Body of pancreas (tissue), 4 donors: ENCODE measurements around the gene RIN3. TPM values are rescaled to one million over a fixed set of nuclear protein-coding genes. Genes with fewer than 3 reads are reported as not detected.

Experiments used
- ATAC-seq: fragments of 150-250 bp; one replicate; pipeline ENCODE4 v1.9.1; 2016
- DNase-seq, 4 donors: peaks; one replicate each; pipeline ENCODE4 v3.0.0-alpha.2; 2019
- H3K27ac ChIP-seq, 4 donors: fragments of 200-600 bp; sonication (generic); 1 replicate in 3 of 4; 2 replicates in 1 of 4; pipeline versions ENCODE4 v1.5.1 to v1.6.1; 2016 to 2019; ENCODE audit warnings: mild to moderate bottlenecking in 1 of 4, mixed read lengths in 1 of 4, moderate library complexity in 1 of 4
- H3K27me3 ChIP-seq, 2 donors: fragments of 200-600 bp; sonication (generic); one replicate each; pipeline ENCODE4 v1.6.0; 2016; ENCODE audit warnings: mild to moderate bottlenecking in 1 of 2
- H3K36me3 ChIP-seq, 2 donors: fragments of 200-600 bp; sonication (generic); replicated peaks in 1 of 2; 2 replicates each; pipeline ENCODE4 v1.5.1; 2016; ENCODE audit warnings: low read depth in 2 of 2; ENCODE audit not compliant: insufficient read depth in 1 of 2
- H3K4me1 ChIP-seq: fragments of 200-600 bp; sonication (generic); one replicate; pipeline ENCODE4 v1.6.0; 2016
- H3K4me3 ChIP-seq, 2 donors: fragments of 200-600 bp; sonication (generic); 1 replicate in 1 of 2; 2 replicates in 1 of 2; pipeline ENCODE4 v1.5.1; 2016 to 2019
- H3K9me3 ChIP-seq, 3 donors: fragments of 200-600 bp; sonication (generic); 1 replicate in 2 of 3; 2 replicates in 1 of 3; pipeline ENCODE4 v1.5.1; 2016
- POLR2A ChIP-seq, 3 donors: fragments of 450-650 bp; IDR thresholded peaks; one replicate each; pipeline ENCODE4 v1.6.1; 2016; ENCODE audit warnings: antibody characterized with exemption in 3 of 3, mild to moderate bottlenecking in 2 of 3
- WGBS, 2 donors: methylation state at CpG; one replicate each; pipeline ENCODE4 v1.1.5; 2017; 5-methylcytosine and 5-hydroxymethylcytosine counted together
- intact Hi-C: fragments of 100-400 bp; cut with DNase I; formaldehyde crosslinking; loops from one replicate; pipeline ENCODE4 v1.15.1; 2023
- total RNA-seq, 2 donors: library from RNA; depleted of rRNA; stranded (reverse); fragments of >200 nt; gene quantifications; one replicate each; pipeline ENCODE4 v1.1.0, GENCODE V29; 2016
- TF ChIP-seq, protein P1 (sequence below), 7 experiments: fragments of 450-650 bp in 4 of 7; fragments of 200-600 bp in 3 of 7; sonication (generic) in 3 of 7; IDR thresholded peaks; one replicate each; pipeline ENCODE4 v1.5.1; 2016 to 2019; ENCODE audit warnings: antibody characterized with exemption in 7 of 7

The RIN3 gene
- total RNA-seq, 2 donors from 2014 or later: 2.6 to 3.3 TPM

GRCh38 chr14:92466059-92466458 is 47.5 kb upstream of the RIN3 start:
- Histone ChIP-seq H3K9me3 (peaks cover 0 to 5% (median 0%) of the 10 kb centered on the region in 3 donors), H3K27me3 (no peaks in the 10 kb centered on the region), H3K4me1 (no peaks in the 10 kb centered on the region), H3K4me3 (no peak overlapping the region), H3K27ac (no peak overlapping the region), H3K36me3 (no peaks in the 10 kb centered on the region)
- ATAC-seq (no peak), DNase-seq (peak in 1 of 4 donors; percentile 46)
- WGBS, 2 donors: 46 to 70% methylated on average over 3 of the region's 3 CpGs
- intact Hi-C loops: no loop called here
- TF ChIP-seq POLR2A (IDR thresholded peaks at IDR 0.05): no peak
- TF ChIP-seq, protein P1, sequence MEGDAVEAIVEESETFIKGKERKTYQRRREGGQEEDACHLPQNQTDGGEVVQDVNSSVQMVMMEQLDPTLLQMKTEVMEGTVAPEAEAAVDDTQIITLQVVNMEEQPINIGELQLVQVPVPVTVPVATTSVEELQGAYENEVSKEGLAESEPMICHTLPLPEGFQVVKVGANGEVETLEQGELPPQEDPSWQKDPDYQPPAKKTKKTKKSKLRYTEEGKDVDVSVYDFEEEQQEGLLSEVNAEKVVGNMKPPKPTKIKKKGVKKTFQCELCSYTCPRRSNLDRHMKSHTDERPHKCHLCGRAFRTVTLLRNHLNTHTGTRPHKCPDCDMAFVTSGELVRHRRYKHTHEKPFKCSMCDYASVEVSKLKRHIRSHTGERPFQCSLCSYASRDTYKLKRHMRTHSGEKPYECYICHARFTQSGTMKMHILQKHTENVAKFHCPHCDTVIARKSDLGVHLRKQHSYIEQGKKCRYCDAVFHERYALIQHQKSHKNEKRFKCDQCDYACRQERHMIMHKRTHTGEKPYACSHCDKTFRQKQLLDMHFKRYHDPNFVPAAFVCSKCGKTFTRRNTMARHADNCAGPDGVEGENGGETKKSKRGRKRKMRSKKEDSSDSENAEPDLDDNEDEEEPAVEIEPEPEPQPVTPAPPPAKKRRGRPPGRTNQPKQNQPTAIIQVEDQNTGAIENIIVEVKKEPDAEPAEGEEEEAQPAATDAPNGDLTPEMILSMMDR (IDR thresholded peaks at IDR 0.05): no peak

GRCh38 chr14:92469515-92469914 is 44.1 kb upstream of the RIN3 start:
- no peaks in the 10 kb centered on the region for H3K36me3 ChIP-seq
- H3K27me3 ChIP-seq: no peaks in the 10 kb centered on the region
- no peak for ATAC-seq
- whole genome bisulfite sequencing, 2 donors: 67 to 80% methylated on average over 2 of the region's 2 CpGs
- intact Hi-C loops: no loop called here
- peaks cover 0 to 5% (median 0%) of the 10 kb centered on the region in 3 donors for H3K9me3 ChIP-seq
- H3K4me3 ChIP-seq: no peak overlapping the region
- H3K27ac ChIP-seq: no peak overlapping the region
- TF ChIP-seq, protein P1 (IDR thresholded peaks at IDR 0.05): no peak
- TF ChIP-seq POLR2A (IDR thresholded peaks at IDR 0.05): no peak
- DNase-seq: no peak
- H3K4me1 ChIP-seq: no peaks in the 10 kb centered on the region

DNA sequence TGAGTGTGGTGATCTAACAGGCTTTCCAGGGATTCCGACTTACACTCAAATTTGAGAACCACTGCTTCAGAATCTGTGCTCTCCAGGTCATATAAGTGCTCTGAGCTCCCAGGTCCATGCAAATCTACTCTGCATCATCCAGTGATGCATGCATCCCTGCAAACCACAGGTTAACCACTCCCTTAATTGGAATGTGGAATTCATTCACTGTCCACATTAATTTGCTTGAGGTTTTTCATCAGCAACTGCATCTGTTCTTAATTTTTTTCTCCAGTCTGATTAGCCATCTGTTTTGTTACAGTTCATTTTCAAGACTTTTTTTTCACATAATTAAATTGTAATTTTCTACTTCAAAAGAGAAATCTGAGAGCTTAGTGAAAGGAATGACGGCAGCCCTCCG is 43.4 kb upstream of the RIN3 start:
- intact Hi-C loops: no loop called here
- 63 to 75% methylated on average over 3 of the region's 3 CpGs for WGBS, 2 donors
- peaks cover 0 to 5% (median 0%) of the 10 kb centered on the region in 3 donors for H3K9me3 ChIP-seq
- H3K27me3 ChIP-seq: no peaks in the 10 kb centered on the region
- DNase-seq: no peak
- H3K36me3 ChIP-seq: no peaks in the 10 kb centered on the region
- ATAC-seq: no peak
- no peak overlapping the region for H3K27ac ChIP-seq
- no peaks in the 10 kb centered on the region for H3K4me1 ChIP-seq
- TF ChIP-seq, protein P1 (IDR thresholded peaks at IDR 0.05): no peak
- no peak for TF ChIP-seq POLR2A (IDR thresholded peaks at IDR 0.05)
- H3K4me3 ChIP-seq: no peak overlapping the region

- 91 to 94% methylated on average over 1 of the region's 1 CpG for WGBS, 2 donors
- H3K4me3 ChIP-seq: no peak overlapping the region
- intact Hi-C loops: no loop called here
- no peaks in the 10 kb centered on the region for H3K36me3 ChIP-seq
- ATAC-seq: no peak
- H3K4me1 ChIP-seq: no peaks in the 10 kb centered on the region
- peaks cover 0 to 5% (median 0%) of the 10 kb centered on the region in 3 donors for H3K9me3 ChIP-seq
- TF ChIP-seq, protein P1 (IDR thresholded peaks at IDR 0.05): no peak
- TF ChIP-seq POLR2A (IDR thresholded peaks at IDR 0.05): no peak
- no peaks in the 10 kb centered on the region for H3K27me3 ChIP-seq
- no peak for DNase-seq
- no peak overlapping the region for H3K27ac ChIP-seq
Observed at GRCh38 chr14:92470811-92471210, 42.8 kb upstream of the RIN3 start.

- TF ChIP-seq POLR2A (IDR thresholded peaks at IDR 0.05): no peak
- TF ChIP-seq, protein P1 (IDR thresholded peaks at IDR 0.05): no peak
- peaks cover 0 to 5% (median 0%) of the 10 kb centered on the region in 3 donors for H3K9me3 ChIP-seq
- no peaks in the 10 kb centered on the region for H3K4me1 ChIP-seq
- DNase-seq (no peak), ATAC-seq (no peak)
- H3K27ac ChIP-seq: no peak overlapping the region
- H3K27me3 ChIP-seq: no peaks in the 10 kb centered on the region
- no peaks in the 10 kb centered on the region for H3K36me3 ChIP-seq
- H3K4me3 ChIP-seq: no peak overlapping the region
- intact Hi-C loops: no loop called here
Observed at GRCh38 chr14:92471919-92472318, 41.7 kb upstream of the RIN3 start.
